Karpas-422 (cell line): ENCODE results near the gene PCTP. TPM values are rescaled to one million over a fixed set of nuclear protein-coding genes. Genes with fewer than 3 reads are reported as not detected.

Experiments
- DNase-seq: peaks from one replicate; pipeline ENCODE4 v3.0.0-alpha.2; 2015
- H2AFZ ChIP-seq: fragments of 200-600 bp; sonication (generic); 2 replicates; pipeline ENCODE4 v1.6.1; 2014; ENCODE audit warnings: antibody characterized with exemption, low read length, mixed read lengths
- H3K27ac ChIP-seq: fragments of 200-600 bp; sonication (generic); 2 replicates; pipeline ENCODE4 v1.5.1; 2014; ENCODE audit warnings: mild to moderate bottlenecking, low read length, moderate library complexity
- H3K27me3 ChIP-seq: fragments of 200-600 bp; sonication (generic); 2 replicates; pipeline ENCODE4 v1.6.1; 2014; ENCODE audit warnings: low read length, mixed read lengths
- H3K36me3 ChIP-seq: fragments of 200-600 bp; sonication (generic); 2 replicates; pipeline ENCODE4 v1.6.1; 2014; ENCODE audit warnings: low read length, mixed read lengths; ENCODE audit not compliant: insufficient read depth
- H3K4me1 ChIP-seq: fragments of 200-600 bp; sonication (generic); 2 replicates; pipeline ENCODE4 v1.6.1; 2014; ENCODE audit warnings: mild to moderate bottlenecking, low read length, mixed read lengths
- H3K4me2 ChIP-seq: fragments of 200-600 bp; sonication (generic); 2 replicates; pipeline ENCODE4 v1.6.1; 2014; ENCODE audit warnings: low read length, low read depth, mild to moderate bottlenecking; ENCODE audit not compliant: poor library complexity, severe bottlenecking
- H3K4me3 ChIP-seq: fragments of 200-600 bp; sonication (generic); 2 replicates; pipeline ENCODE4 v1.5.1; 2014; ENCODE audit warnings: mild to moderate bottlenecking, antibody characterized with exemption, low read length, mixed read lengths
- H3K79me2 ChIP-seq: fragments of 200-600 bp; sonication (generic); 2 replicates; pipeline ENCODE4 v1.6.1; 2014; ENCODE audit warnings: mild to moderate bottlenecking, low read length, mixed read lengths
- H3K9ac ChIP-seq: fragments of 200-600 bp; sonication (generic); 2 replicates; pipeline ENCODE4 v1.6.0; 2014; ENCODE audit warnings: low read length
- H3K9me2 ChIP-seq: fragments of 200-600 bp; sonication (generic), shearing (Covaris generic); replicated peaks from 2 replicates; pipeline ENCODE4 v1.6.0; 2014; ENCODE audit warnings: mild to moderate bottlenecking, low read length, moderate library complexity; ENCODE audit not compliant: insufficient read depth
- H3K9me3 ChIP-seq: fragments of 300-700, 200-600 bp; sonication (generic); 2 replicates; pipeline ENCODE4 v1.6.1; 2014; ENCODE audit warnings: low read length, mixed read lengths
- H4K20me1 ChIP-seq: fragments of 200-600 bp; sonication (generic); 2 replicates; pipeline ENCODE4 v1.6.1; 2014; ENCODE audit warnings: mild to moderate bottlenecking, antibody characterized with exemption, low read length, low read depth; ENCODE audit not compliant: insufficient read depth
- total RNA-seq: library from RNA; depleted of rRNA; stranded (reverse); fragments of >200 nt; shearing (Covaris generic); gene quantifications from 2 replicates; pipeline ENCODE4 v1.2.3, GENCODE V29; 2014; ENCODE audit warnings: low replicate concordance

PCTP gene
- total RNA-seq, 1 experiment from 2014 or later: 15.1 TPM

- Histone ChIP-seq H3K4me1 (peaks cover 23% of the 10 kb centered on the region), H3K9me2 (no peaks in the 10 kb centered on the region), H3K27ac (no peak overlapping the region), H2AFZ (no peak overlapping the region), H3K4me2 (no peak overlapping the region), H4K20me1 (no peaks in the 10 kb centered on the region), H3K4me3 (no peak overlapping the region), H3K9me3 (no peaks in the 10 kb centered on the region), H3K9ac (no peak overlapping the region), H3K27me3 (no peaks in the 10 kb centered on the region), H3K79me2 (no peaks in the 10 kb centered on the region), H3K36me3 (no peaks in the 10 kb centered on the region)
- DNase-seq: no peak
Measured at GRCh38 chr17:55709984-55710383, 40.9 kb upstream of the PCTP start.

- H4K20me1 ChIP-seq: no peaks in the 10 kb centered on the region
- no peak for DNase-seq
- peaks cover 23% of the 10 kb centered on the region for H3K4me1 ChIP-seq
- H2AFZ ChIP-seq: no peak overlapping the region
- H3K27ac ChIP-seq: no peak overlapping the region
- H3K9me2 ChIP-seq: no peaks in the 10 kb centered on the region
- H3K9ac ChIP-seq: no peak overlapping the region
- H3K4me2 ChIP-seq: no peak overlapping the region
- no peaks in the 10 kb centered on the region for H3K27me3 ChIP-seq
- no peaks in the 10 kb centered on the region for H3K9me3 ChIP-seq
- H3K36me3 ChIP-seq: no peaks in the 10 kb centered on the region
- H3K79me2 ChIP-seq: no peaks in the 10 kb centered on the region
- H3K4me3 ChIP-seq: no peak overlapping the region
Measured at GRCh38 chr17:55710410-55710809, 40.4 kb upstream of the PCTP start.

DNA sequence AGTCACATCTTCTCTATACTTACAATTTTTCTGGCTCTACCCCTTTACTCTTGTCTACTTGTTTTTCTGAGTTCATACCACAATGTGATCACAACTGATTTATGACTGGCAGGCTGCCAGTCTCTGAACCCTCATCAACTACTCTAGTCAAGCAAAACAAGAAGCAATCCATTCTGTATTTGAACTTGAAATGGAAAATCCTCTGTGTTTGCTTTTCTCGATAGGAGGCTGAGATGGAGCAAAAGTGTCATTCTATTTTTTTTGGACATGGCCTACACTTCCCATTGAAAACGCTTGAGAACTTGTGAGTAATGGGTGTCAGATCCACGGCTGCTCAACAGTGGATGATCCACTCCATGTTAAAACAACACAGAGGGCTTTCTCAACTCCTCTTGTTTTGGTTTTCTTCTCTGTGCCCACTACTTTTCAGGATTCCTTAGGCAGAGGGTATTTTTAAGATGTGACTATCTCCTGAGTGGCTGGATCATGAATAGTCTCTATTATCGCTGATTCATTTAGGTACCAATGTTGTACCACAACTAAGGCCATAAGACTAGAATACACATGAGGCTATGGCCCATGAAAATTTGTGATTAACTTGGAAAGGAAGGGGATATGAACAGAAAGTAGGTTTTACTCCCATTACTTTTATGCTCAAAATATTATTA, 39.9 kb upstream of the PCTP start:
- Histone ChIP-seq H3K79me2 (no peaks in the 10 kb centered on the region), H3K9me2 (no peaks in the 10 kb centered on the region), H3K27ac (no peak overlapping the region), H3K4me3 (no peak overlapping the region), H3K9ac (no peak overlapping the region), H3K27me3 (no peaks in the 10 kb centered on the region), H3K36me3 (no peaks in the 10 kb centered on the region), H3K4me1 (peaks cover 18% of the 10 kb centered on the region), H2AFZ (no peak overlapping the region), H3K9me3 (no peaks in the 10 kb centered on the region), H3K4me2 (no peak overlapping the region), H4K20me1 (no peaks in the 10 kb centered on the region)
- no peak for DNase-seq

GRCh38 chr17:55717432-55717831, 33.4 kb upstream of the PCTP start:
- Histone ChIP-seq H3K4me2 (no peak overlapping the region), H3K4me3 (no peak overlapping the region), H4K20me1 (no peaks in the 10 kb centered on the region), H3K36me3 (no peaks in the 10 kb centered on the region), H2AFZ (no peak overlapping the region), H3K27me3 (no peaks in the 10 kb centered on the region), H3K79me2 (no peaks in the 10 kb centered on the region), H3K27ac (no peak overlapping the region), H3K9me3 (no peaks in the 10 kb centered on the region), H3K9ac (no peak overlapping the region), H3K9me2 (no peaks in the 10 kb centered on the region), H3K4me1 (peaks cover 9% of the 10 kb centered on the region)
- no peak for DNase-seq

DNA sequence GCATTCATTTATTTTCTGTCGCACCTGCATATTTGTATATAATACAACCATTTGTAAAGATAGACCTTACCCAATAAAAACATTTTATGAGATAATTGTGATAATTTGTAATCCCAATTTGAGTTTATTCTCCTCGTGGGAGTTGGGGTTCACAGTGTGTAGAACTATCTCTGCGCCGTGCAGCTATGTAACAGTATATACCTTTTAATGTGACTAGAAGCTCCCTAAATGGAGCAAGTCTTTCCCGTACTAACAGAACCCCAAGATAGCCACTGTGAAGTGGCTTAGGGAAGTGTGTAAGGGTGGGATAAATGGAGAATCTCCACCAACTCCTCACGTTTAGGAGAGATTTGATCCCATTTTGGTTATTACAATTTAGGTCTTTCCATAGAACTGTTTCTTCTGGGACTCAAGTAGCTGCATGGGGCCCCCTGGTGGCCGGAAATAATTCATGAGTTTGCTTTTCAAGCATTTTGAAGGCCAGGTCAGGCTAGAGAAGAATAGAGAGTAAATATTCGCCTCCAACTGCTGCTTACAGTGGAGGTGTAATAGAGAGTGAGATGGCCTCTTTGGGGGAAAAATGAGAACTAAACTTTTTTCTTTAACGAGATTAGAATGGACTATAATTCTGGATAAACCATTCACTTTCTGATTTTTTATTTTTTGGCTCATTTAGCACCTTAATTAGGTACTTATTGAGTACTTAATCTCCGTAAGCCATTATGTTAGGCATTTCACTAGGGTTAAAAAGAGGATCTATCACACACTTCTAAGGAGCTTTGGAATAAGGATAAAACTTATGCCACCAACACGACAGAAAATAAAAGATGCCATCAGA, 32.7 kb upstream of the PCTP start:
- H3K4me1 ChIP-seq: peaks cover 16% of the 10 kb centered on the region
- no peaks in the 10 kb centered on the region for H4K20me1 ChIP-seq
- H3K36me3 ChIP-seq: no peaks in the 10 kb centered on the region
- peak; percentile 92 for DNase-seq
- H3K4me3 ChIP-seq: no peak overlapping the region
- H3K79me2 ChIP-seq: no peaks in the 10 kb centered on the region
- no peak overlapping the region for H3K9ac ChIP-seq
- H3K9me3 ChIP-seq: no peaks in the 10 kb centered on the region
- H3K4me2 ChIP-seq: no peak overlapping the region
- H3K27me3 ChIP-seq: no peaks in the 10 kb centered on the region
- no peak overlapping the region for H2AFZ ChIP-seq
- no peaks in the 10 kb centered on the region for H3K9me2 ChIP-seq
- H3K27ac ChIP-seq: no peak overlapping the region

GRCh38 chr17:55720919-55721836, 29.7 kb upstream of the PCTP start:
- H3K27me3 ChIP-seq: no peaks in the 10 kb centered on the region
- no peak for DNase-seq
- no peaks in the 10 kb centered on the region for H3K36me3 ChIP-seq
- no peak overlapping the region for H2AFZ ChIP-seq
- H3K9me3 ChIP-seq: no peaks in the 10 kb centered on the region
- H3K9me2 ChIP-seq: no peaks in the 10 kb centered on the region
- H3K4me3 ChIP-seq: no peak overlapping the region
- no peak overlapping the region for H3K27ac ChIP-seq
- no peaks in the 10 kb centered on the region for H4K20me1 ChIP-seq
- H3K79me2 ChIP-seq: no peaks in the 10 kb centered on the region
- H3K4me2 ChIP-seq: no peak overlapping the region
- H3K9ac ChIP-seq: no peak overlapping the region
- H3K4me1 ChIP-seq: peaks cover 41% of the 10 kb centered on the region

DNA sequence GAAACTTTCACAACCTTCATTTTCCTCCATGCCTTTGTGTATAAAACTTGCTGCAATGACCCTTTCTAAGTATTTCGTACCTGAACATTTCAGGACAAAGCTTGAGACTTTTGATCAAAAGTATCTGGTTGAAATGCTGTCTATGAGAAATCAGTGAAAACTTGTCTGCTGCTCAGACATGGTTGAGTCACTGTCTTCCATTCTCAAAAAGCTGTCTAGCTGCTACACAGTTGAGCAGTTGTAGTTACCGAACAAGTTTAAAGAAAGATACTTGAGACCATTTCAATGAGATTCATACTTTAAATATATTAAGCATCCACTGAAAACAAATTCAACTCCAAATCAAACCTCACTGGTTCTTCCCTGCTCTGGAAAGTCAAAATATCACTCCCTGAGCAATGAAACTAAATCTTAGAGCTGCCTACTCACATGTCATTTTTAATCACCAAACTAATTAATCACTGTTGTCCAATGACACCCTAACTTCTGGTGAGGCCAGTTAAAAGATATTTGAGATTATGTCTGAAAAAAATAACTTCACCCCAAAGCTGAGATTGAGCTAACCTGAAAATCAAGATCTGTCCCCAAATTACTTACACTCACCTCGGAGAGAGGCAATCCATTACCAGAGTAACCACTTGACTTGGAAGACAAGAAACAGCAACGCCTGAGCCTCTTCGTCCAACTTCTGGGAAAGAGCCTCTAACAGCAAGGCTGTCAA, 28.7 kb upstream of the PCTP start:
- no peaks in the 10 kb centered on the region for H3K27me3 ChIP-seq
- no peak overlapping the region for H3K4me2 ChIP-seq
- no peak overlapping the region for H3K4me3 ChIP-seq
- H4K20me1 ChIP-seq: no peaks in the 10 kb centered on the region
- H3K79me2 ChIP-seq: no peaks in the 10 kb centered on the region
- no peak overlapping the region for H2AFZ ChIP-seq
- H3K27ac ChIP-seq: no peak overlapping the region
- H3K4me1 ChIP-seq: peaks cover 41% of the 10 kb centered on the region
- no peaks in the 10 kb centered on the region for H3K9me2 ChIP-seq
- no peak overlapping the region for H3K9ac ChIP-seq
- no peaks in the 10 kb centered on the region for H3K36me3 ChIP-seq
- no peak for DNase-seq
- H3K9me3 ChIP-seq: no peaks in the 10 kb centered on the region
